Measurements from ENCODE around the gene KDM5A.

- TF ChIP-seq CTCF (IDR thresholded peaks at IDR 0.05) (no peak), POLR2A (IDR thresholded peaks at IDR 0.05) (no peak)
Measured at GRCh38 chr12:356276-356988, 32.7 kb downstream of the KDM5A start.
